Raji (cell line): ENCODE results near the gene MMP24OS.

Experiments used
- POLR2A ChIP-seq: IDR thresholded peaks from 2 replicates; pipeline ENCODE4 v1.6.1; 2011; ENCODE audit warnings: low read depth, low read length, control low read depth; ENCODE audit not compliant: insufficient read depth

Gene MMP24OS

GRCh38 chr20:35253010-35253409, 24.9 kb downstream of the MMP24OS start:
- no peak for TF ChIP-seq POLR2A

GRCh38 chr20:35252037-35252461, 25.9 kb downstream of the MMP24OS start:
- TF ChIP-seq POLR2A = no peak

GRCh38 chr20:35251613-35251940, 26.3 kb downstream of the MMP24OS start:
- TF ChIP-seq POLR2A = no peak

- no peak for TF ChIP-seq POLR2A
Observed at GRCh38 chr20:35248641-35249475, 29.1 kb downstream of the MMP24OS start.

GRCh38 chr20:35246723-35247122, 31.2 kb downstream of the MMP24OS start:
- no peak for TF ChIP-seq POLR2A

- no peak for TF ChIP-seq POLR2A
Observed at GRCh38 chr20:35243986-35244385, 33.9 kb downstream of the MMP24OS start.

GRCh38 chr20:35243317-35243716, 34.6 kb downstream of the MMP24OS start:
- no peak for TF ChIP-seq POLR2A

- TF ChIP-seq POLR2A = no peak
Observed at GRCh38 chr20:35240811-35241293, 37.1 kb downstream of the MMP24OS start.

- TF ChIP-seq POLR2A = no peak
Observed at GRCh38 chr20:35240083-35240810, 37.7 kb downstream of the MMP24OS start.

- TF ChIP-seq POLR2A = no peak
Observed at GRCh38 chr20:35238735-35239134, 39.2 kb downstream of the MMP24OS start.

- no peak for TF ChIP-seq POLR2A
Observed at GRCh38 chr20:35238170-35238569, 39.8 kb downstream of the MMP24OS start.

GRCh38 chr20:35237486-35237885, 40.4 kb downstream of the MMP24OS start:
- no peak for TF ChIP-seq POLR2A

GRCh38 chr20:35235881-35236280, 42.0 kb downstream of the MMP24OS start:
- TF ChIP-seq POLR2A = no peak

- no peak for TF ChIP-seq POLR2A
Observed at GRCh38 chr20:35232575-35232974, 45.3 kb downstream of the MMP24OS start.

GRCh38 chr20:35226884-35227681, 50.8 kb downstream of the MMP24OS start:
- TF ChIP-seq POLR2A = no peak
